Erythroblast (primary cell): Measurements from ENCODE around the gene GOLGA7B.

Source experiments
- GATA1 ChIP-seq: IDR thresholded peaks from 2 replicates; pipeline ENCODE4 v1.6.1; 2011; ENCODE audit warnings: low read depth, mild to moderate bottlenecking, control low read depth, low read length, moderate library complexity
- POLR2A ChIP-seq: IDR thresholded peaks from 2 replicates; pipeline ENCODE4 v1.6.1; 2011; ENCODE audit warnings: mild to moderate bottlenecking, low read length

DNA sequence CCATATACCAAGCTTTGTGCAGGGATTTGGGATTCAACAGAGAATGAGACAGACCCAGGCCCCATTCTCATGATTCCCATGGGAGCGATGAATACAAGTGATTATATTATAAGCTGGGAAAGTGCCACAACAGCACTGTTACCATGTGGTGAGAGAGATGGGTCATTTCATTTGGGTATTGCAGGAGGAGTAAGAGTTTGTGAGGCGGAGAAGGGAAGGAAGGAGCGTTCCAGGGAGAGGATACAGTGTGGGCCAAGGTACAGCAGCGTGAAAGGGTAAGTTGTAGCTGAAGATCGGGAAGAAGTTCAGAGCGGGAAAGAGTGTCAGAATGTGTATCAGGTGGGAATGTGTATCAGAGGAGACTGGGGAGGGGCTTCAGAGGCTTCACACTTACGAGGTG lies 38.5 kb downstream of the GOLGA7B start:
- TF ChIP-seq POLR2A = no peak
- TF ChIP-seq GATA1 = no peak
